ENCODE measurements around the gene STEAP4.

STEAP4 gene

DNA sequence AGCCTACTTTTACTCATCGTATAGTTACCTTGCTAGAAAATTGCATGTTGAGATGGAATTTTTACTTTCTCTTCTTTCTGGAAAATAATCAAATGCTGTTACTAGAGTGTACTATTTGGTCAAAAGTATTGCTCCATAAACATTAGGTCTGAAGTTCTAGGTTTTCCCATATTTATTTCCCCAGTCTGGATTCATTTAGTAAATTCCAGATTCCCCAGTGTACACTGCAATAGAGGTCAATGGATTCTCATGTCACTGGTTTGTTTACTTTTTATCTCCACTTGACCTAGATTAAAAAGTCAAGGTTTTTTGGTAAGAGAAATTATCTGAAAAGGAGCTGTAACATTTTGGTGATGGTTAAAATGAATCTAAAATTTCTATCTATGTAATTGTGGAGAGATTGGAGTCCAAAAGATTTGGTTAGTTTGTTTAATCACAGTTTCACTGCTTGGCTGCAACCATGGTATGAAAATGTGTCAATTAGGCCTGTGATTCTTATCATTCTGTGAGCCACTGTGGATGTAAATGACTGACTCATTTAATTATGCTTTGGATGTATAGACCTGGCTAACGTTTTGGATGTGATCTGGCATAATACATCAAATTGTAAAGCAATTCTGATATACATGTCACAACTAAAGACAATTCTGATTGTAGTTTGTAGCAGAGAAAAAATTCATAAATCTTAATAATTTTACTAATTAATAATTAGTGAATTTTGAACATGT, 32.7 kb upstream of the STEAP4 start:
- no peak overlapping the region for H3K27ac ChIP-seq
- H3K9ac ChIP-seq (ENCODE audit: insufficient read length), result no peak overlapping the region
- H3K9me3 ChIP-seq (ENCODE audit: low read depth, low read length), result no peaks in the 10 kb centered on the region
- H3K36me3 ChIP-seq (ENCODE audit: insufficient read depth, low read length), result no peaks in the 10 kb centered on the region
- no peak for DNase-seq (ENCODE audit: low read depth, low spot score)
- TF ChIP-seq EZH2 (IDR thresholded peaks at IDR 0.05) (no peak), FOXP2 (optimal IDR thresholded peaks at IDR 0.05; ENCODE audit: control extremely low read depth, extremely low read length, insufficient read depth) (no peak), POLR2AphosphoS5 (IDR thresholded peaks at IDR 0.05; ENCODE audit: borderline replicate concordance, low read depth, low read length) (no peak)
- H3K4me3 ChIP-seq, result no peak overlapping the region

DNA sequence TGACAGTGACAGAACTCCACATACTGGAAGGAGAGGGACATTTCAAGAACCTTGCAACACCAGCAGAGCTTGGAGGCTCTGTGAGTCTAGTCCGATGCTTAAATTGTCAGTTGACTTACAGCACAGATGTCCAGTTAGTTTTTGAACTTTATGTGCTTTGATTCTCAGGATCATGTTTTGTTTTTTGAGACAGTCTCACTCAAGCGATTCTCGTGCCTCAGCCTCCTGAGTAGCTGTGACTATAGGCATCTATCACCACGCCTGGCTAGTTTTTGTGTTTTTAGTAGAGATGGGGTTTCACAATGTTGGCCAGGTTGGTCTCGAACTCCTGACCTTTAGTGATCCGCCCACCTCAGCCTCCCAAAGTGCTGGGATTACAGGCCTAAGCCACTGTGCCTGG, 31.8 kb upstream of the STEAP4 start:
- DNase-seq (ENCODE audit: low read depth, low spot score), result no peak
- TF ChIP-seq EZH2 (IDR thresholded peaks at IDR 0.05) (no peak), POLR2AphosphoS5 (IDR thresholded peaks at IDR 0.05; ENCODE audit: borderline replicate concordance, low read depth, low read length) (no peak), FOXP2 (optimal IDR thresholded peaks at IDR 0.05; ENCODE audit: control extremely low read depth, extremely low read length, insufficient read depth) (no peak)
- no peak overlapping the region for H3K9ac ChIP-seq (ENCODE audit: insufficient read length)

DNA sequence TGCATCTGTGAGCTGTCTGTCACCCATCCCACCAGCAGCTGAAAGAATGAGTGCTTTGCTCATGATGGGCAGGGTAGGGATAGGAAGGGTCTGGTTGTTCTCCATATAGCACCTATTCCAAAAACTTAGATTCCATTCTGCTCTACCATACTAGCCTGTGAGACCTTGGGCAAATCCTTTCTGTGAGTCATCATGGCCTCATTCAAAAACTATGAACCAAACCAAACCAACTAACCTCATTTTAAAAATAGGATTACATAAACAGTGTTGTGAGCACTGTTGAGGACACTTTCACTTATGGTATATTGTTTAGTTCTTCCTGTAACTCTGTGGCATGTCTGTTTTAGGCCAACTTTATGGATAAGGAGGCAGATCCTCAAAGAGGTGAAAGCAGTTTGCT, 30.9 kb upstream of the STEAP4 start:
- H3K9me3 ChIP-seq (ENCODE audit: low read depth, low read length), result no peaks in the 10 kb centered on the region
- TF ChIP-seq POLR2AphosphoS5 (IDR thresholded peaks at IDR 0.05; ENCODE audit: borderline replicate concordance, low read depth, low read length), result no peak
- no peak for TF ChIP-seq FOXP2 (optimal IDR thresholded peaks at IDR 0.05; ENCODE audit: control extremely low read depth, extremely low read length, insufficient read depth)
- no peak for TF ChIP-seq EZH2 (IDR thresholded peaks at IDR 0.05)
- H3K36me3 ChIP-seq (ENCODE audit: insufficient read depth, low read length), result no peaks in the 10 kb centered on the region
- H3K4me3 ChIP-seq, result no peak overlapping the region
- no peak overlapping the region for H3K9ac ChIP-seq (ENCODE audit: insufficient read length)
- no peak overlapping the region for H3K27ac ChIP-seq
- DNase-seq (ENCODE audit: low read depth, low spot score), result no peak

More for the DNA sequence above, 31.8 kb upstream of the STEAP4 start:
- Histone ChIP-seq H3K4me3 (no peak overlapping the region), H3K9me3 (ENCODE audit: low read depth, low read length) (no peaks in the 10 kb centered on the region), H3K36me3 (ENCODE audit: insufficient read depth, low read length) (no peaks in the 10 kb centered on the region), H3K27ac (no peak overlapping the region)

DNA sequence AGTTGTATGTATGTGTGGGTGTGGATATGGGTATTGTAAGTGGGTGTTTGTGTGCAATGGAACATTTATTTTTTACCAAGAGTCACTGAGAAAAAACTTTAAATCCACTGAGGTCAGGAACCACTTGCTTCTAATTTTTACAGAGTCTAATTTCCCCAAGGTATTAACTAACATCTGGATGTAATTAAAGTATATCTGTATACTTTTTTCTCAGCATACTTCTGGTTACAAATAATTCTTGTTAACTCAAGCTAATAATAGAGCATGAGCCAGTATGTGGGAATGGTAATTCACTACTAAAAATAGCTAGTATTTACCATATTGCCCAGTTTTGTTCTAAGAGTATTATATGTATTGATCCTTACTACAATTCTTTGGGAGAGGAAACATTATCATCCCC, 24.6 kb upstream of the STEAP4 start:
- Histone ChIP-seq H3K36me3 (ENCODE audit: insufficient read depth, low read length) (no peaks in the 10 kb centered on the region), H3K9ac (ENCODE audit: insufficient read length) (no peak overlapping the region), H3K9me3 (ENCODE audit: low read depth, low read length) (no peaks in the 10 kb centered on the region), H3K4me3 (no peak overlapping the region), H3K27ac (no peak overlapping the region)
- TF ChIP-seq EZH2 (IDR thresholded peaks at IDR 0.05) (no peak), POLR2AphosphoS5 (IDR thresholded peaks at IDR 0.05; ENCODE audit: borderline replicate concordance, low read depth, low read length) (no peak), FOXP2 (optimal IDR thresholded peaks at IDR 0.05; ENCODE audit: control extremely low read depth, extremely low read length, insufficient read depth) (no peak)
- DNase-seq (ENCODE audit: low read depth, low spot score), result no peak

DNA sequence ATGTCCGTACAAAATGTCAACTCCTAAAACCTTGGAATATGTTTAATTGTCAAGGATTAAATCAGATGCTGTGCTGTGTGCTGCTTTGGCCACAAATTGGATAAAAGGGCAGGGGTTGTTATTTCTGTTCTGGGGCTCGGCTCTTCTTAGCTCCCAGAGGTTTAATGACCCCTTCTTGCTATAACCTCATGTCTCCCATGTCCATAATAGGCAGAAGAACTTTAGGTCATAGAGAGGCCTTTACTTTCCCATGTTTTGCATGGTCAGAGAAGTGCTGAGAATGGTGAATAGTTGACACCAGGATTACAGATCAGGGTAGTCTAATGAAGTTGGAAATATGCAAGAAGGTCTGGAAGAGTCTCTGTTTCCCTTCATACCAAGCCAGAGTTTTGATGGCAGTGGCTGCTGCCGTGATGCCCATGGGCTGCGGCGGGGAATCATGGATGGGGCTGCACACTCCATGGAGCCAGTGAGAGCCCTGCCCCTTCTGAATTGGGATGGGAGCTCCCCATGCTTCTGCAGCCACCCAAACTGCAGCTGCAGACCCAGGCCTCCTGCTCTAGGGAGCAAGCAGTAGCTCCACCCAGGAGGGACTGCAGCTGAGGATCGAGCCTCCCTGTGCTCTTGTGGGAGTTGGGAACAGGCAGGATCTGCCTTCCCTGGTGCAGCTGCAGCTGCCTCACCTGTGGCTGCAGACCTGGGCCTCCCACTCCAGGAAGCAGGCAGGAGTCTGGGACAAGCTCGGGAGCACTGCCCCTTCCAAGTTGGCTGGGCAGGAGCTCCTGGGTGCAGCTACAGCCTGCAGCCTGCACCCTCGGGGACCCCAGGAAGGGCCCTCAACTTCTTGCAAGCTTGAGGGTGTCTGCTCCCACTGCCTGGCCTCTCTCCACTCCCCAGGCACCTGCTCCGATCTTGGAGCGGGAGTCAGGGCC, 23.1 kb upstream of the STEAP4 start:
- no peaks in the 10 kb centered on the region for H3K36me3 ChIP-seq (ENCODE audit: insufficient read depth, low read length)
- H3K4me3 ChIP-seq, result no peak overlapping the region
- H3K9me3 ChIP-seq (ENCODE audit: low read depth, low read length), result no peaks in the 10 kb centered on the region
- no peak overlapping the region for H3K9ac ChIP-seq (ENCODE audit: insufficient read length)
- DNase-seq (ENCODE audit: low read depth, low spot score), result no peak
- no peak overlapping the region for H3K27ac ChIP-seq
- TF ChIP-seq POLR2AphosphoS5 (IDR thresholded peaks at IDR 0.05; ENCODE audit: borderline replicate concordance, low read depth, low read length) (no peak), EZH2 (IDR thresholded peaks at IDR 0.05) (no peak), FOXP2 (optimal IDR thresholded peaks at IDR 0.05; ENCODE audit: control extremely low read depth, extremely low read length, insufficient read depth) (no peak)

DNA sequence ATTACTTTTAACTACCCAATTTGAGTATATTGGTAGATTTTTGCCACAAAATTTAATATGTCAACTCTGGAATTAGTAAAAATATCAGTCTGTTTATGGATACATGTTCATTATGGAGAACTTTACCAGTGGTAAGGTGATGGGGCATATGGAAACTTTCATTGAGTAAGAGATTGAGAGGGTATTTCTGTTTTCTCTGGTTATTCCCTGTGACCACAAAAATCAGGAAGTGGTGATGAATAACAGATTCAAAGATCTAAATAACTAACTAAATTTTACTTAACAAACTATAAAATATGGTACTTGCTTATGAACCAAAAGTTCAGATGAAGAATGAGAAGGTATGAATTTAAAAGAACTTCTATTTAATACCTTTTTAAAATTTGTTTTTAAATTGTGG, 22.1 kb upstream of the STEAP4 start:
- Histone ChIP-seq H3K9ac (ENCODE audit: insufficient read length) (no peak overlapping the region), H3K4me3 (no peak overlapping the region), H3K27ac (no peak overlapping the region), H3K9me3 (ENCODE audit: low read depth, low read length) (no peaks in the 10 kb centered on the region), H3K36me3 (ENCODE audit: insufficient read depth, low read length) (no peaks in the 10 kb centered on the region)
- no peak for DNase-seq (ENCODE audit: low read depth, low spot score)
- TF ChIP-seq POLR2AphosphoS5 (IDR thresholded peaks at IDR 0.05; ENCODE audit: borderline replicate concordance, low read depth, low read length) (no peak), EZH2 (IDR thresholded peaks at IDR 0.05) (no peak), FOXP2 (optimal IDR thresholded peaks at IDR 0.05; ENCODE audit: control extremely low read depth, extremely low read length, insufficient read depth) (no peak)

DNA sequence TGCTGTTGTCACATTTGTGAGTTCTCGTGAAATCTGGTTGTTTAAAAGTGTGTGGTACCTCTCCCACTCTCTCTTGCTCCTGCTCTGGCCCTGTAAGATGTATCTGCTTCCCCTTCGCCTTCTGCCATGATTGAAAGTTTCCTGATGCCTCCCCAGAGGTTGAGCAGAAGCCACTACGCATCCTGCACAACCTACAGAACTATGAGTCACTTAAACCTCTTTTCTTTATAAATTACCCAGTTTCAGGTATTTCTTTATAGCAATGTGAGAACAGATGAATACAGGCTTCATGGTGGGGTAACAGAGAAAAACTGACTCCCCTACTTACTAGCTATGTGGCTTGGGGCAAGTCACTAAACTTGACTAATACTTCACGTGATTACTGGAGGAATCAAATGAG, 18.0 kb upstream of the STEAP4 start:
- Histone ChIP-seq H3K27ac (no peak overlapping the region), H3K9me3 (ENCODE audit: low read depth, low read length) (no peaks in the 10 kb centered on the region), H3K4me3 (no peak overlapping the region), H3K36me3 (ENCODE audit: insufficient read depth, low read length) (no peaks in the 10 kb centered on the region), H3K9ac (ENCODE audit: insufficient read length) (no peak overlapping the region)
- DNase-seq (ENCODE audit: low read depth, low spot score), result no peak
- TF ChIP-seq POLR2AphosphoS5 (IDR thresholded peaks at IDR 0.05; ENCODE audit: borderline replicate concordance, low read depth, low read length) (no peak), EZH2 (IDR thresholded peaks at IDR 0.05) (no peak), FOXP2 (optimal IDR thresholded peaks at IDR 0.05; ENCODE audit: control extremely low read depth, extremely low read length, insufficient read depth) (no peak)

DNA sequence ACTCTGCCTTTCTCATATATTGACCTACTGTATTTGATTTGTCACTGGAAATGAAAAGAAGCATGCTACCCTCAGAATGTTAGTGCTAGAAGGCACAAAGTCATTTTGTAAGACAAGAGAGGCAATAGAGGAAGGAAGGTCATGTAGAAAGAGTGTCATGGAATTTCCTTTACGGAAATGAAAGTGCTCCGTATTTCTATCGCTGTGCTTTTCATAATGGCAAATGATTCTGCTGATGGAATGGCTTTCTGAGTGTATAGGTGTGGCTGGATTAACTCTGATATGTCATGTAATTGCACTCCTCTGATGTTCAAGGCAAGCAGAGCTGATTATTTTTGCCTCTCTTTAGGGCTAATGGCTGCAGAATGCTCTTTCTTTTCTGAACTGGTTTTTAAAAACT, 15.5 kb upstream of the STEAP4 start:
- Histone ChIP-seq H3K4me3 (0 out of 2 replicates have a peak overlapping the region, but pooled peaks have one; percentile 23), H3K9me3 (ENCODE audit: low read depth, low read length) (no peaks in the 10 kb centered on the region), H3K36me3 (ENCODE audit: insufficient read depth, low read length) (no peaks in the 10 kb centered on the region), H3K27ac (no peak overlapping the region), H3K9ac (ENCODE audit: insufficient read length) (no peak overlapping the region)
- DNase-seq (ENCODE audit: low read depth, low spot score), result no peak
- TF ChIP-seq EZH2 (IDR thresholded peaks at IDR 0.05) (no peak), POLR2AphosphoS5 (IDR thresholded peaks at IDR 0.05; ENCODE audit: borderline replicate concordance, low read depth, low read length) (no peak), FOXP2 (optimal IDR thresholded peaks at IDR 0.05; ENCODE audit: control extremely low read depth, extremely low read length, insufficient read depth) (no peak)

Data from SK-N-MC (cell line).